HG02943 (cell line): ENCODE results near the gene UBE3B.

Experiments used
- ATAC-seq: cut with Tn5 transposase; IDR thresholded peaks from one replicate; pipeline ENCODE4 v1.9.1; 2021; ENCODE audit warnings: mild to moderate bottlenecking, low read depth, moderate library complexity; ENCODE audit not compliant: unreplicated experiment

UBE3B gene

DNA sequence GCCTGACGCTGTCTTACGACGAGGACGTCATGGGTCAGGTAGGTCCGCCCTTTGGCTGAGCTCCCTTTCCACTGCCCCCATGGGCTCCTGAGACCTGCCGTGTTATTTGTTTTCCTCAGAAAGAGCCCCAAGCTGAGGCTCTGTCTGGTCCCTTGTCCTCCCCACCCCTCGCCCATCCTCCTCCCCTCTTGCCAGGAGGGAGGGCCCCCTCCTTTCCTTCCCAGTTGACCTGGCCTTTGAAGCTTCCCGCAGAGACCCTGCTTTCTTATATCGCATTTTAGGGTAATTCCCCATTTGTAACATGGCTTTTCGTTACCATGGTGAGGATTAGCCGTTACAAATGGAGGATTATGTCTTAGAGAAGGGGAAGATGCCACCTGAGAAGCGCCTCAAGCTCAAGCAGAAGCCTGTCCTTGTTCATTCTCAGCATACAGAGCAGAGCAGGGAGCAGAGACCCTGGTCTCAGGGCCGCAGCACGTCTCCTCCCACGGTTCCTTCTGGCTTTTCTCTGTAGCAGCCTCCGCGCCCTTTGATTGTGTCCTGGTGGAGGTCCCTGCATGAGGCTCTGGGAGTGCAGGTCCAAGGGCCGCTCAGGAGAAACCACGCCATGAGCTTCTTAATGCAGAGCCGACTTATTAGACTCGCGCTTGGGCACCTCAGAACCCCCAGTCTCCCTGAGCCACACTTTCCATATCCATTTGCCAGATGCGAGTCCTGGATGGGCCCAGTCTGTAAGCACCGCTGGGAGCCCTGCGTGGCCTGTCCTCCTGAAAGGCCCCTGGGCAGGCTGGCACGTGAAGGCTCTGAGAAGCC, 47.2 kb downstream of the UBE3B start:
- no peak for ATAC-seq

DNA sequence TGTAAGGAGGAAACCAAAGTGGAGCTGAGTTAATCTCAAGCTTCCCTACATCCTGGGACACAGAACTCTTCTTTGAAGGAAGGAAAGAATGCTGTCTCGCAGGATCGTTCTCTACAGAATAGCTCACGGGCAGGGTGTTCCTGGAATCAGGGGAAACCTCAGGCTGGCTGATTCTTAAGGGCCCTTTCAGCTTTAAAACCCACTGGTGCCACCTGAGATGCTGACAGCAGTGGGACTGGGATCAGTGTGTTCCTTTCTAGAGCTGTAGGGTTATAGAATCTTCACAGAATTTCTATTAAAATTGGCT, 47.8 kb downstream of the UBE3B start:
- no peak for ATAC-seq

DNA sequence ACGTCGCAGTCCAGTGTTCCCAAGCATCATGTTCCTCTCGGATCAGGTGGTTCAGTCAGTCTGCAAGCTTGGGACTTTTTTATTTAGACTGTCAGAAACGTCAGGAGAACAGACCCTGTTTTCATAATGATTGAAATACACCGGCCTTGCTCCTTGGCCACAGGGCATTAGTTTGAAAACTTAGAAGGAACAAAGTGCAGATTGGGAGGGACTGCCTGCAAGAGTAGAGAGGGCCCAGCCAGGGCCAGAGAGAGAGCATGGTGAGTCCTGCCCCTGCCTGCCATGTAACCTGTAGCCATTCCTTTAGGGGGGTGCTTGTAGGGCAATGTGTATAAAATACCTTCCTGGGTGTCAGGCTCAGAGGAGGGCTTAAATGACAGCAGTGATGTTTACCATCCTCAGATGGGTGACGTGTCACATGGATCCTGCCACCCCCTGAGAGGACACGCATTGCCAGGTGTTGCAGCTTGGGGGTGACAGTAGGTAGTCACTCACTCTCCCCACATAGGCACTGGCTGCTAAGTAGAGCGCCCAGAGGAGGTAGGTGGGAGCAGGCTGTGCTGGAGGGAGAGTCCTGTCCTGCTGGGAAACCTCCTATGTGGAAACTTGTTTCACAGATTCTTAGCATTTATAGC, 50.2 kb downstream of the UBE3B start:
- no peak for ATAC-seq

DNA sequence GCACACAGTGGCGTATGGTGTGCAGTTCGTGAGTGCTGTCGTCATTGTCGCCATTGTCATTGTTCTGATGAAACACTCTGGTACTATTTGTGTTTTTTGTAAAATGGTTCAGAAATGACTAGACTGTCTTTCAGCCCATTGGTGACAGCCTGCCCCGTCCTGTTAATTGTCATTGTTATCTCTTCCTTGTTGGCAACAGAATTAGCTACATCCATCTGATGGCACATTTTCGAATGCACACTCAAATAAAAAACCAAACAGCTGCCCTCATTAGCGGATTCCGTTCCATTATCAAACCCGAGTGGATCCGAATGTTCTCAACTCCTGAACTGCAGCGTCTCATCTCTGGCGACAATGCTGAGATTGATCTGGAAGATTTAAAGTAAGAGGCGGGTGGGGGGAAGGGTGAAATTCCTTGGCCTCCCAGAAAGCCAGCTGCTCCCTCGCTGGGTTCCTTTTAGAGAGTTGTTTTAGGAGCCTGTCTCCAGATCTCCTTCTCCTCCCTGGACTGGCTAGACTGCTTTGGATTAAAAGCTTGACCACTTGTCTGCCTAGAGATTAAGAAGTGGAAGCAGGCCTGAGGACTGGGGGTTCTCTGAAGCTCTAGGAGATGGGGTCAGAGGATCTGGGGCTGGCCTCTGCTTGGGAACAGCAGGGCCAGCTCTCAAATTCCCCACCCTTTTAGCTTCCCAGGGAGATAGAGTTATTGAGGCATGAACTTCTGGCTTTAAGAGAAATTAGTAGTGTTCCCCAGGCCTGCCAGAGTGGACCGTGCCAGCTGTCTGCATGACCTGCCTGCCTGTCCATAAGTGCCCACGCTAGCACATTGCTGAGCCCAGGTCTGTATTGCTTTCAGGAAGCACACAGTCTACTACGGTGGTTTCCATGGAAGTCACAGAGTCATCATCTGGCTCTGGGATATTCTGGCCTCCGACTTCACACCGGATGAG, 52.5 kb downstream of the UBE3B start:
- no peak for ATAC-seq

DNA sequence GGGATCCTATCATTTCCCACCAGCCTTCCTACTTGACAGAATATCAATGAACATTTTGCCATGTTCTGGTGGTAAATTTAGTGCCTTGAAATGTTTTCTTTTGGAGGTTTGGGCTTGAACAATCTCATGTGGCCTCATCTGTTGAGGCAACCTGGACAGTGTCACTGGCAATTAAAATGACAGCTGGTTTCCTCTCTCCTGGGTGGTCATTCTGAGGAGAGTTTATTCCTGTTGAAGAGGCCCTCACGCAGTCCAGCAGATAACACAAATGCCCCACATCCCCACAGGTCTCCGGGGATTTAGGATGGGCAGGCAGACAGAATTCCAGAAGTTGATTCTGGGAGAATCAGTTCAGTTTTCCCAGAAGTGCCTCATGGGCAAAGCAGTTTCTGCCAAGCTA, 54.0 kb downstream of the UBE3B start:
- no peak for ATAC-seq

DNA sequence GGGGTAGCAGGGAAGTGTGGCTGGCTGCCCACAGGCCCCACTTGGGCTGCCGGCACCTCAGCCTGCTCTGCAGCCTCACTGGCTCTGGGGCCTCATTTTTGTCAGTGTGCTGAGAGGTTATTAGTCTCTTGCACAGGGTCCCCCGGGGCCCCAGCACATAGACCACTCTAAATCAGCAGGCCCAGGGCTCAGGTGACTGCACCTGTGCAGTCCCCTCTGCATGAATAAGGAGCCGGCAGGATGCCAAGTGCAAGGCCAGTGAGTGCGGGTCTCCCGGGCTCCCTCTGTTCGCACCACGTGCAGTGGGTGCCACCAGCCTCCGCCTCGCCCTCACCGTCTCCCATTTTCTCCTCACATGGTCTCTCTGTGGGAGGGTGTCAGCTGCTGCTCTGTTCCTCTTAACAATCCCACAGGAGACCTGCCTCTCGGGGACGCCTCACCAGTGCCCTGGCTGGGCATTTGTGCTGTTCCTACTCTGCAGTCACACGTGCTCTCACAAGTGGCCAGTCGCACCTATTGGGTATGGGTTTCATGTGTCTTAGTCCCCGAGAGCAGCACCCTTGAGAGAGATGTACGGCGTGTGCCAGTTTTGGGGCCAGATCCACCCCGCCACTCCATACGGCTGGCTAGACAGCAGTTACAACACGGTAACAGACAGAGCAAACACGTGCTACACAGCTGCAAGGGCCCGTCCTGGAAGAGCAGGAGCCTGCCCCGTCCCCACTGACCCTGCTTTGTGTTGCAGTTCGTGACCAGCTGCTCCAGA, 55.5 kb downstream of the UBE3B start:
- no peak for ATAC-seq

DNA sequence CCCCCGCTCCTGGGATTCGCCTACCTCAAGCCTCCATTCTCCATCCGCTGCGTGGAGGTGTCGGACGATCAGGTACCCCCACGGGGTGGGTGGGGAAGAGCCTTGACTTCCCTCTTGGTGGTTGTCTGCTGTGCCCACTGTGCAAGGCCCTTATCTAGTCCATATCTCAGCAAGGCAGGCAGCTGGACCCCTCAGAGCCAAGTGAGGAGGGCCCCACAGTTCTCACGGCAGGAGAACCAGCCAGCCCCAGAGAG, 56.0 kb downstream of the UBE3B start:
- no peak for ATAC-seq

DNA sequence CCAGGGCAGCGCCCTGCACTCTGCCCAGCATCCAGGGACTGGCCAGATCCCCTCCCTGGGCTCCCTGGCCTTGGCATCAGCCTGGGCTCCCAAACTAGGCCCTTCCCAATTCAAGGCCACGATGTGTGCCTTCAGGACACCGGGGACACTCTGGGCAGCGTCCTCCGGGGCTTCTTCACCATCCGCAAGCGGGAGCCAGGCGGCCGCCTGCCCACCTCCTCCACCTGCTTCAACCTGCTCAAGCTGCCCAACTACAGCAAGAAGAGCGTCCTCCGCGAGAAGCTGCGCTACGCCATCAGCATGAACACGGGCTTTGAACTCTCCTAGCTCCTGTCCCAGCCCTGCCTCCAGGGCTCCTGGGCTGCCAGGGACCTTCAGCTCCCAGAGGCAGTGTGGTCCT, 57.0 kb downstream of the UBE3B start:
- ATAC-seq: no peak

DNA sequence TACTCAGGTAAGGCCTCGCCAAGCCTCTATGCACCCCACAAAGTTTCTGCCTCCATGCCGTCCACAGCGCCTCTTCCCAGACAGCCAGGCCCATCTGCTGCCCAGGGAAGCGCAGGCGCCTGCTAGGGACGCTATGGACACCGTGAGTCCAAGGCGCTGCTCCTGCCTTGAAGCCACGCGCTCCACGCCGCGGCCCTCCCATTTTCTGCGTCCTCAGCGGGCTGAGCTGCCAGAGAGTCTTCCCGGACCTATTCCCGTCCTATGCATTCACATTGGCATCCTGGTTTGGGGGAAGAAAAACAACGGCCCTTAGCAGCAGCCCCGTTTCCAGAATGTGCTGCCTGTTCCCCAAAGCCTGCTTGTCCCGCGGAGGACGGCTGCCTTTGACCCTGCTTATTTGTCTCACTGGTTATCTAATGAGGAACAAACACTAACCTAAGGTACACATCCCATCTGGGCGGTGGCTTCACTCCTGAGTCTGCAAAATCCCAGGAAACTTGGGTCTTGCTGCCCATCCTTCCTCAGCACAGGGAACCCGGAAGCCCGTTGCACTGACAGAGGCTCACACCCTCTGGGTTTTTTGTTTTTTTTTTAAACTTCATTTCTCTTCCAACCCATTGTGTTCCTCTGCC, 57.9 kb downstream of the UBE3B start:
- no peak for ATAC-seq

DNA sequence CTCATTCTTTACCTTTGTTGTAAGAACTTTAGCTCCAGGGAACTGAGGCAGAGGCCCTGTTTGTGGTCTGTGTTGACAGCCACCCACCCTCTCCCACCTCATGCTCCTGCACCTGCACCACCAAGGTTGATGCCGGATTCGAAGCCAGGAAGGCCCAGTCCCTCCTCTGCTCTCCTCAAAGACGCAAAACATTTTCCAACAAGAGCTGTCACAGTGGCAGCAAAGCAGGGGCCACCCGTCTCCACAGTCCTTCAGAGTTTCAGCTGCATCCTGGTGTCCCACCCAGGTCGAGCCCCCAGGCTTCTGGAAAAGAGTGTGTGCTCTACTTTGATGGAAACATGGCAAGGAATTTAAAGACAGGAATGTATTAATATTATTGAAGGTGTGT, 58.4 kb downstream of the UBE3B start:
- ATAC-seq: no peak

DNA sequence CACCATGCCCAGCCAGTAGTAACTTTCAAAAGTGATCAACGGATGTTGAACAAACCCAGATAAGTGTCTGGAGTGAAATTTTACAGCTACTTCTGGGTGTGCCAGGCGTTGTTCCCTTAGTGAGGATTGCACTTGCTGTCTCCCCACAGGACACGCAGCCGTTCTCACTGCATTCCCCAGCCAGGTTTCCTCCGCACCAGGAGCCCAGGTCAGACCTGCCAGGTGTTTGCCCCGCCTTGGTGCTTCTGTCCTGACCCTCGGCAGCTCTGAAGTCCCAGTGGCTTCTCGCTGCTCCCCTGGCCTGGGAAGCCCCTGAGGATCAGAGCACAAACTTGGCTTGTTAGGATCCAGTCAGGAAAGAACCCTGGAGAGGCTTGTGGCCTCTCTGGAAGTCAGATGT, 59.7 kb downstream of the UBE3B start:
- no peak for ATAC-seq

DNA sequence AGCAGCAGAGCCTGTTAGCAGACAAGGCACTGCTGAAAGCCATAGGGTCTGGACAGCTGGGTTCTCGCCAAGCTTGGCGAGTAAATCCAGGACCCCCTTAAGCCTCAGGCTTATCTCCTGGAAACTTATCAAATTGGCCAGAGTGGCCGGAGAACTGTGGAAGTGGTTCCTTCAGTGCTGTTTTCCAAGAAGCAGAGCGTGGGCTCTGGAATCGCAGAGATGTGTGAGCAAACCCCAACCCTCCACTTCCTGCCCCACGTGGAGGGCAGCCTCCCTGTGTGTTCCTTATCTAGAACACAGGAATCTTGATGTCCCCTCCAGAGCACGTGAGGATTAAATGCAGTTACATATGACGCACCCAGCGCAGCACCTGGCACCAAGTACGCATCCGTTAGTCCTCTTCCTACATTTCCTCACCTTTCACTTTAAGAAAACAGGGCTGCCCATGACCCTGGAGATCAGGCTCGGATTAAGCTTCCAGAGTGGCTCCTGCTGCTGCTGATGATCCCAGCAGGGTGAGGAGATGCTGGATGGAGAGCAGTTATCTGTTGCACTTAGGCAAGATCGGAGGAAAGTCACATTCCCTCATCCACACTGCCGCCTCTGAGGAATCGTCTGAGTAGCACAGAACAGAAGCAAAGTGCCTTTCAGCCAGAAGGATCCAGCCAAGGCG, 60.9 kb downstream of the UBE3B start:
- ATAC-seq: no peak

DNA sequence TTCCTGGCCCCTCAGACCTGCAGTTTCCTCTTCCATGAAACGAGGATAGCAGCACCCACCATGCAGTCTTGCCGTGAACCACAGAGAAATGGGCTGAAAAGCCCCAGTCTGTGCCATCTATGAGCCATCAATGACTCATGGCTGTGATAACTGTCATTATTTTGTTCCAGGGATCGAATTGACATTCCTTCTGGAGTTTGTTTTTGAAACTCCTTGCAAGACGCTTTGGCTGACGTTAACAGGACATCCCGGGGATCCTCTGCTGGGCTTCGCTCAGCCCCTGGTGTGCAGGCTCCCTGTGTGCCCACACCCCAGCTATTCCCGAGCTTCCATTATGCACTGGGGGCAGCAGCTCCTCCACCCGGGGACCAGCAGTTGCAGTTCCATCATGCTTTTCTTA, 62.1 kb downstream of the UBE3B start:
- ATAC-seq: no peak

DNA sequence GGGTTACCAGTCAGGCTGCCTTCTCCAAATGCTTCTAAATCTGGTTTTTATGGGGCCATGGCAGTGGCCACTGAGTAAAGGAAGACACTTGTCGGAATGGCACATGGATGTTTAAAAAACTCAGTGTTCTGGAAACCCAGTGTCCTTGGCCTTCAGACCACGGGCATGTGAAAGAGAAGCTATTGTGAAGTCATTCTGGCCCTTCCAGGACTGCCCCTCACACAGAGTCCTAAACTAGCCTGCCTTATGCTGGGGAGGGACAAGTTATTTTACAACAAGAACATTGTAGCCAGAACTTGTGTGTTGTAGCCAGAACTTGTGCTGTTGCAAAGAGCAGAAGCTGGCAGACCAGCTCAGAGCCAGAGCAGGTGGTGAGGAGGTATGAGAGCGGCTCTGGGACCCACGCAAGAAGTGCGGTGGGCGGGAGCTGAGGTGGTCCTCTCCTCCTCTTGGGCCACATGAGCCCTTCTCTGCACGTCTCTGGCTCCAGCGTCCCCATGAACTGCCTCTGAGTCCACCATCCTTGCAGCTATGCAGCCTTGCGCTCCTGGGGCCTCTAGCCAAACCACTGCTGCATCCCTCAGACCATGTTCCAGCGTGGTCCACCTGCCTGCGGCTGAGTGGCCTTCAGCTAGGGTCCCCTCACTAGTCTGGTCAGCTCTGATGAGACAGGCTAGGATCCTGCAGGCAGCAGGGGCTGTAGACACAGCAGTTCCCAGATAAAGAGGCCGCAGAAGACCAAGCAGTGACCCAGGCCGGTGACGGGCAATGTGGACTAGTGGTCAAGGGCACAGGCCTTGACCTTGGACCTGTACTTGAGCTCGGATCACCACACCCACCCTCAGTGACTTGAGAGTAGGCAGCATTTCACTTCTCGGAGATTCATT, 63.3 kb downstream of the UBE3B start:
- no peak for ATAC-seq

DNA sequence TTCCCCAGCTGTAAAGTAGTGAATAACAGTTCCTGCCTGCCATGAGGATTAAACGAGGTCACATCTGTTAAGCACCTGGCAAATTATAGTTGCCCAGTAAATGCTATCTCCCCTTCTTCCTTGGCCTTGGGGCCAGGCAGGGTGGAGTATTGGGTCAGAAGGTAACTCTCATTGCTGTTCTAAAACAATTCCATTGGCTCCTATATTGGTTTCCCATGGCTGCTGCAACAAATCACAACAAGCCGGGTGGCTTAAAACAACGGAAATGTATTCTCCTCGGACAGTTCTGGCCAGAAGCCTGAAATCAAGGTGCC, 63.9 kb downstream of the UBE3B start:
- no peak for ATAC-seq

DNA sequence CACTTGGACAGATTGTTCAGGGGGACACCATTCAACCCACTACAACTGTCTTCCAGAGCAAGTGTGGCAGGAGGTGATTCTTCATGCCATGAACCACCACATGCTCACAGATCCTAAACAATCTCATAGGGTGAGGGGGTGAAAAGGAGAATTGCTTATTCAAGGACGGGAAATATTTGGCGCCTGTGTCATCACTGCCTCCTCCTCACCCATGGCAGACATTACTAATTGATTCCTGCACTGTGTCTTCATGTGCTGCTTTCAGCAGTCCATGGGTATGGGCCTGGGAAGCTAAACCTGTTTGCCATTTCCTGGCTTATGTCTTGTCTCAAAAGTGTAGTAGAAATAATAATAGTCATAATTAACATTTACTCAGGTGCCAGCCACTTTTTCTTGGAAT, 64.6 kb downstream of the UBE3B start:
- ATAC-seq: no peak

DNA sequence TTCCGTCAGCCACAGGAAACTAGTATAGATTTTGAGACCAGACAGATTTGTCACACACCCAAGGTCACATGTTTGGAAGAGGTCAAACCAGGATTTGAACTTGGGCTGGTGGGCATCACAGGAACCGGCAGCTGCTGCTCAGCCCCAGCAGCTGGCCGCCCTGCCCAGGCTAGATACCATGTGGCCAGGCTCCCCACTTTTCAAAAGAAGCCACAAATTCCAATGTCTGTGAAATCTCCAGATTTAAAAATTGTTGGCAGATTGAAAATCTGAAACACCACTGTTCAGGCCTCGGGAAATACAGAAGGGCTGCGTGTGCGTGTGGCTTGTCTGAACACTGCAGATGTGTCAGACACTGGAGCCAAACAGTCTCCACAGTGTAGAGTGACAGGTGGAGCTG, 65.4 kb downstream of the UBE3B start:
- ATAC-seq: no peak

DNA sequence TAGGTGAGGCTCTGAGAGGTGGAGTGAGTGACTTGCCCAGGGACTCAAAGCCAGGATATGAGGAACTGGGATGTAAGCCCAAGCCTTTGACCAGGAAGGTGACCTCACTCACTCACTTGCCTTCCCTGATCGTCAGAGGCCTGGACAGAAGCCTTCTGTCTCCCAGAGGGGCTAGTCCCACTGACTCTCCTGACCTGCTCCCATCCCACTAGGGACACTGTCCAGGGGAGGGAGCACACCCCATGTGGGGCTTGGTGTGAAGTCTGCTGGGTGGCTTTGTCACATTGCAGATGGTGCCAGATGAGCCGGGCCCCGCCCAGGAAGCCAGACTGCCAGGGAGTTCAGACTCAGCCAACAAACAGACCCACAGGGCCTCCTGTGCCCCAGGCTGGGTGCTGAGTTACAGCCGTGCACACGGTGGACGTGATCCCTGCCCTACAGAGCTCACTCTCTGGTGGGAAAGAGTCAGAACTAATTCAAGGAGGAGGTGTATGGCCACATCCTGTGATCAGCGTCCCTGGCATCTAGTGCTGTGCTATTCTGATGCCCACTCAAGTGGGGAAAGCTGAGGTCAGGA, 67.6 kb downstream of the UBE3B start:
- ATAC-seq: no peak

DNA sequence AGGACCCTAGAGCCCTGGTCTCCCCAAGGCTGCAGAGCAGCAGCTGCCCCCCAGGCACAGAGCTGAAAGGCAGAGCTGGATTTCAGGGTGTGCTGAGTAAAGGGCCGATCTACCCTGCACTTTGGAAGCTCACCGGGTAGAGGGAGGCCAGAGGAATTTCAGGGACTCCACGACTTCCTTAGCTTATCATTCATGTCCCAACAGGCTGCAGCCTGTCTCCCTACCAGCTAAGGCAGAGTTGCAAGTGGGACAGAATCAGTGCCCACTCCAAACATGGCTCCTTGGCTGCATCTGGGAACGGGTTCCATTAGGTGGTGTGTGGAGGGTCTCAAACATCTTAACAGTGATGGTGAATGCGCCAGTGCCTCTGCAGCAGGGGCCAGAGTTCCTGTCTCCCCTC, 68.4 kb downstream of the UBE3B start:
- ATAC-seq: no peak
